ENCODE measurements around the gene ZNF473.
A peak's percentile ranks its signal among the peaks of the same experiment; 100 is the strongest.
"Not testable (repeated sequence)": the region's sequence is repeated elsewhere in the genome, so short reads cannot be mapped to it uniquely, and the experiment has no call there.

Gene ZNF473

DNA sequence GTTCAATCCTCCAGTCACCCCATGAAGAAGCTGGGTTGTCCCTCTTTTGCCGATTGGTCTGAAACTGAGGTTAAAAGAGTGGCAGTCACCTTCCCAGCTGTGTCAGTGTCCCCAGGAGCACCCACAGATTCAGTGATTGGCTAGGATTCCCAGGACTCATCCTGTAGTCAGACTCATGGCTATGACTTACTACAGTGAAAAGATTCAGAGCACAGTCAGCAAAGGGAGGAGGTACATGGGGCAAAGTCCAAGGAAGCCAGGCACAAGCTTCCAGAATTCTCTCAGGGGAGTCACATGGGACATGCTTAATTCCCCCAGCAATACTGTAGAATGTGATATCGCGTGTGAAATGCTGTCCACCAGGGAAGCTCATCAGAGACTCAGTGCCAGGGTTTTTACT, 14.2 kb downstream of the ZNF473 start:
- H3K9ac ChIP-seq (ENCODE audit: low read depth, low read length), result no peak overlapping the region
- H3K4me3 ChIP-seq (ENCODE audit: low read length), result no peak overlapping the region
- H3K36me3 ChIP-seq (ENCODE audit: insufficient read depth, low read length), result peaks cover 80% of the 10 kb centered on the region
- H3K4me1 ChIP-seq (ENCODE audit: control insufficient read depth, insufficient read depth, low read length), result no peaks in the 10 kb centered on the region
- no peak overlapping the region for H3K4me2 ChIP-seq (ENCODE audit: low read length)
- no peaks in the 10 kb centered on the region for H3K27me3 ChIP-seq (ENCODE audit: control insufficient read depth, insufficient read depth, low read length)
- peaks cover 11% of the 10 kb centered on the region for H3K9me3 ChIP-seq (replicated peaks; ENCODE audit: low read length)

DNA sequence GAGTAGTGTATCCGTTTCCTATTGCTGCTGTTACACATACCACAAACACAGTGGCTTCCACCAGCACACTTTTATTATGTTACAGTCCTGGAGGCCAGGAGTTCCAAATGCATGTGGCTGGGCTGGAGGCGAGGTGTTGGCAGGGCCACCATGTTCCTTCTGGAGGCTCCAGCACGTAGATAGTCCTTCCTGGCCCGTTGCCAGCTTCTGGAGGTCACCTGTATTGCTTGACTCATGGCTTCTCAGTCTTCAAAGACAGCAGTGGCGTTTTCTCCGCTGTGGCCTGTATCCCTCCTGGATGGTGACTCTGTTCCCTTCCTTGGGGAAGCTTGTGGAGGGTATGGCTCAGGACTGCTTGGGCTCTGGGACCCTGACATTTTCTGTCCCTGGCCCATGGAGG, 15.2 kb downstream of the ZNF473 start:
- no peak overlapping the region for H3K4me2 ChIP-seq (ENCODE audit: low read length)
- H3K4me1 ChIP-seq (ENCODE audit: control insufficient read depth, insufficient read depth, low read length), result no peaks in the 10 kb centered on the region
- no peak overlapping the region for H3K4me3 ChIP-seq (ENCODE audit: low read length)
- no peak overlapping the region for H3K9ac ChIP-seq (ENCODE audit: low read depth, low read length)
- no peaks in the 10 kb centered on the region for H3K27me3 ChIP-seq (ENCODE audit: control insufficient read depth, insufficient read depth, low read length)
- peaks cover 81% of the 10 kb centered on the region for H3K36me3 ChIP-seq (ENCODE audit: insufficient read depth, low read length)
- peaks cover 21% of the 10 kb centered on the region for H3K9me3 ChIP-seq (replicated peaks; ENCODE audit: low read length)

DNA sequence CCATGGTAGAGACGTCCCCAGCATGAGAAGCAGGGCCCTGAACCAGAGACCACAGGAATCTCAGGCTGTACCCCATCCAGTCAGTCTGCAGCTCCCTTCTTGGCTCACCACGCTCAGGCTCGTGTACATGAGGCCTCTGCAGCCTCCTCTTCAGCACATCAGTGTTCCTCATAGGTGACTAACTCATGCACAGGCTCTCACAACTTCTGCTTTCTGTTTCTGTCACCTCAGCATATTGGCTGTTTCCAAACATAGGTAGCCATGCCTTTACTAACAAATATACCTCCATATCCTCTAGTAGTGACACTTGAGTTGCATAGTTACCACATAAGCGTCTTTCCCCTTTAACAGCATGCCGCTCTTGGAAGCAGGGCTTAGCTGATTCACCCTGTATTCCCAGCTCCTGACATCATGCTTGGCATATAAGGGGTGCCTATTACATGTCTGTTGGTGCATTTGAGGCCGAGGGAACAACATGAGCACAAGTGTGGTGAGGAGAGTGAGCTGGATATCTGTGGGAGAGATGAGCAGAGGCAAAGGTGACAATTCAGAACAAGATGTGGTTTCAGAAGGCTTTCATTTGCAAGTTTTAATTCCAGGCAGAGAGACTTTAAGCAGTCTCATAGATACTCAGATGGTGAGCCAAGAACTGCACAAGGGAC, 16.7 kb downstream of the ZNF473 start:
- peaks cover 34% of the 10 kb centered on the region for H3K9me3 ChIP-seq (replicated peaks; ENCODE audit: low read length)
- no peak overlapping the region for H3K4me2 ChIP-seq (ENCODE audit: low read length)
- H3K4me3 ChIP-seq (ENCODE audit: low read length), result no peak overlapping the region
- H3K27me3 ChIP-seq (ENCODE audit: control insufficient read depth, insufficient read depth, low read length), result no peaks in the 10 kb centered on the region
- H3K9ac ChIP-seq (ENCODE audit: low read depth, low read length), result no peak overlapping the region
- H3K36me3 ChIP-seq (ENCODE audit: insufficient read depth, low read length), result peaks cover 89% of the 10 kb centered on the region
- H3K4me1 ChIP-seq (ENCODE audit: control insufficient read depth, insufficient read depth, low read length), result no peaks in the 10 kb centered on the region

DNA sequence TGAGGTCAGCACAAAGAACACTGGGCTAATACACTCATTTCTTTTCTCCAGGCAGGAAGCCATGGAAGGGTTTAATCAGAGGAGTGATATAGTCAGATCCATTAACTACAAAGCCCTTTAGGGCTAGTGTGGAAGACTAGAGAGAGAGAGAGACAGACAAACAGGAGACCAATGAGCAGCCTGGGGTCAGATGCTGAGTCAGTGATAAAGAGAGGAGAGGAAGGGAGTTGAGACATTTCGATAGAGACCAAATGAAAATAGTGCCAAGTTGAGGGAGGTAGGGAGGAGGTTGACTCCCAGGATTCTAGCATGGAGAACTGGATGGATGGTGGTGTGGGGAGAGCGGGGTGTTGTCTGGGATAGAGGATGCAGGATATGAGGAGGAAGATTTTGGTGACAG, 18.2 kb downstream of the ZNF473 start:
- H3K4me2 ChIP-seq (ENCODE audit: low read length), result no peak overlapping the region
- no peaks in the 10 kb centered on the region for H3K4me1 ChIP-seq (ENCODE audit: control insufficient read depth, insufficient read depth, low read length)
- peaks cover 41% of the 10 kb centered on the region for H3K9me3 ChIP-seq (replicated peaks; ENCODE audit: low read length)
- H3K36me3 ChIP-seq (ENCODE audit: insufficient read depth, low read length), result peaks cover 90% of the 10 kb centered on the region
- H3K27me3 ChIP-seq (ENCODE audit: control insufficient read depth, insufficient read depth, low read length), result no peaks in the 10 kb centered on the region
- no peak overlapping the region for H3K4me3 ChIP-seq (ENCODE audit: low read length)
- no peak overlapping the region for H3K9ac ChIP-seq (ENCODE audit: low read depth, low read length)

DNA sequence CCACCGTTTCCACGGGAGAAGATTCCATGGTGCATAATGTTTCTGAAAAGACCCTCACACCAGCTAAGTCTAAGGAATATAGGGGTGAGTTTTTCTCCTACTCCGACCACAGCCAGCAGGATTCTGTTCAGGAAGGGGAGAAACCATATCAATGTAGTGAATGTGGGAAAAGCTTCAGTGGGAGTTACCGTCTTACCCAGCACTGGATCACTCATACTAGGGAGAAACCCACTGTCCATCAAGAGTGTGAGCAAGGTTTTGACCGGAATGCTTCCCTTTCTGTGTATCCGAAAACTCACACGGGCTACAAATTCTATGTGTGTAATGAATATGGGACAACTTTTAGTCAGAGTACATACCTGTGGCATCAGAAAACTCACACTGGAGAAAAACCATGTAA, 19.1 kb downstream of the ZNF473 start:
- Histone ChIP-seq H3K36me3 (ENCODE audit: insufficient read depth, low read length) (peaks cover 81% of the 10 kb centered on the region), H3K27me3 (ENCODE audit: control insufficient read depth, insufficient read depth, low read length) (no peaks in the 10 kb centered on the region), H3K4me3 (ENCODE audit: low read length) (no peak overlapping the region), H3K9ac (ENCODE audit: low read depth, low read length) (no peak overlapping the region), H3K9me3 (replicated peaks; ENCODE audit: low read length) (peaks cover 41% of the 10 kb centered on the region), H3K4me1 (ENCODE audit: control insufficient read depth, insufficient read depth, low read length) (peaks cover under 1% of the 10 kb centered on the region), H3K4me2 (ENCODE audit: low read length) (no peak overlapping the region)

DNA sequence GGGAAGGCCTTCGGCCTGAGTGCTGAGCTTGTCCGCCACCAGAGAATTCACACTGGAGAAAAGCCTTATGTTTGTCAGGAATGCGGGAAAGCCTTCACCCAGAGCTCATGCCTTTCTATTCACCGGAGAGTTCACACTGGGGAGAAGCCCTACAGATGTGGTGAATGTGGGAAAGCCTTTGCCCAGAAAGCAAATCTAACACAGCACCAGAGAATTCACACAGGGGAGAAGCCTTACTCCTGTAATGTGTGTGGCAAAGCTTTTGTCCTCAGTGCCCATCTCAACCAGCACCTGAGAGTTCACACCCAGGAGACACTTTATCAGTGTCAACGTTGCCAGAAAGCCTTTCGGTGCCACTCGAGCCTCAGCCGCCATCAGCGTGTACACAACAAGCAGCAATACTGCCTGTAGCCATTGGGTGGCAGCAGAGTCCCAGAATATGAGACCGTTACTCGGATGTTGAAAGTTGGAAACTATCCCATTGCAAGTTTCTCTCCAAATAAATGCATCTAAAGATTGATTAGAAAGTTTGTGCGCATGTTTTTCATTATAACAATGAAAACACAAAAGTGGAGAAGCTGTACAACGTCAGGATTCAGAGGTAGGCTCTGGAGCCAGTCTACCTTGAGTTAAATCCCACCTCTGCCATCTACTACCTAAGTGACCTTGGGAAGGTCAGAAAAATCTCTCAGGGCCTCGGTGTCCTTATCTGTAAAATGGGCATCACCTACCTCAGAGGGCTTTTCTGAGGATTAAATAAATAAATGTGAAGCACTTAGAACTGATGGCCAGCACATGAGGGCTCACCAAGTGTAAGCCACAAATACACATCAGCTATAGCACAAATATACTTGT, 21.1 kb downstream of the ZNF473 start:
- Histone ChIP-seq H3K9ac (ENCODE audit: low read depth, low read length) (no peak overlapping the region), H3K4me1 (ENCODE audit: control insufficient read depth, insufficient read depth, low read length) (peaks cover 4% of the 10 kb centered on the region), H3K9me3 (replicated peaks; ENCODE audit: low read length) (peaks cover 41% of the 10 kb centered on the region), H3K36me3 (ENCODE audit: insufficient read depth, low read length) (peaks cover 61% of the 10 kb centered on the region), H3K4me3 (ENCODE audit: low read length) (no peak overlapping the region), H3K4me2 (ENCODE audit: low read length) (no peak overlapping the region), H3K27me3 (ENCODE audit: control insufficient read depth, insufficient read depth, low read length) (no peaks in the 10 kb centered on the region)

DNA sequence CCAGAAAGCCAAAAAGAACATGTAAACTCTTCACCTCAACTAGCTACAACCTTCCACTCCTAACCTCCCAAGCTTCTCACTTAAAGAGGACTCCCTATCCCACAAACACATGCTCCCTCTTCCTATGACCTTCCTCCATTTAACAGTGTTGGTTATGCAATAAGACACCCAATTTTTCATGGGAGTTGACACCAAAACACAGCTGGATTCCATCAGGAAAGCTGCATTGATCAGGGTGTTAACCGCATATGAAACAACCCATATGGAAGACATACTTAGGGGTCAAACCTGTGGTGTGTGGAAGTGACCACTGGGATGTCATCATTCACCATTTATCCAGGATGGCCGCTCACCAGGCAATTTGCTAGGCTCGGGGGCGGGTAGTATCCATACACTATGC, 21.9 kb downstream of the ZNF473 start:
- Histone ChIP-seq H3K4me1 (ENCODE audit: control insufficient read depth, insufficient read depth, low read length) (peaks cover 4% of the 10 kb centered on the region), H3K27me3 (ENCODE audit: control insufficient read depth, insufficient read depth, low read length) (no peaks in the 10 kb centered on the region), H3K4me2 (ENCODE audit: low read length) (no peak overlapping the region), H3K4me3 (ENCODE audit: low read length) (no peak overlapping the region), H3K36me3 (ENCODE audit: insufficient read depth, low read length) (peaks cover 53% of the 10 kb centered on the region), H3K9ac (ENCODE audit: low read depth, low read length) (no peak overlapping the region), H3K9me3 (replicated peaks; ENCODE audit: low read length) (peaks cover 41% of the 10 kb centered on the region)

DNA sequence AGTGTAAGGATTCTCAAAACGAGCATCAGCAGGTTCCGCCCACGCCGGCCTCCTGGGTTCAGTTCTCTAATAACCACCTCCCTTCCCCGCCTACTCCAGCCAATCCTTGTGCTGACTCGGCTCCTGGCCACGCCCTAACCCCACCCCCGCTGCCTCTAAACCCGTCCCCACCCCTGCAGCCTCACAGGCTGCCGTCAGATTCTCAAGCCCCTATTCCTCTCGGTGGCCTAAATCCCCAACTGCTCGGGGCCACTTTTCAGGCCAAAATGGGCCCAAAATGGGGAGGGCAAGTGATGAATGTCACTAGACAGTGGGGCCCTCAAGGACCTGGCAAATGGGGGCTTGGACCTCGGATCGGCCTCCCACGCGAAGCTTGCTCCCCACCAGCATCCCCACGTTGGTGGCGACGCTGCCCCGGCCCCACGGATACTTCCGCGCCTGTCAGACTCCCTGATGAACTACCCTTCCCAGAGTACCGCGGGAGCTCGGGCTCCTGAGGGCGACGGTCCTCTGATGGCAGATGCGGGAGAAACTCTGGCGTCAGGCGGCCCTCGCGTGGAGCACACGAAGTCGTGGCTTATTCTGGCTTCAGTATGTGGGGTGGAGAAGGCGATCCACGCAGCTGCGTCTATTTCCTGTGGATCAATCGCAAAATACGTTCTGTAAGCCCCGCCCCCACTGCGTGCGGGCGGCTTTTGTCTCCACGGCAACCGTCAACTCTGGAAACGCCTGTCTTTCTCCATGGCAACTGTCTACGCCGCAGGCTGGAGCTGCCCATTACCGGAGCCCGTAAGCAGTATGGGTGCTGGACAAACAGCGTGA, 24.8 kb downstream of the ZNF473 start:
- H3K36me3 ChIP-seq (ENCODE audit: insufficient read depth, low read length), result peaks cover 27% of the 10 kb centered on the region
- peaks cover 24% of the 10 kb centered on the region for H3K9me3 ChIP-seq (replicated peaks; ENCODE audit: low read length)
- peak overlapping the region; percentile 89 for H3K4me2 ChIP-seq (ENCODE audit: low read length)
- H3K27me3 ChIP-seq (ENCODE audit: control insufficient read depth, insufficient read depth, low read length), result no peaks in the 10 kb centered on the region
- H3K4me3 ChIP-seq (ENCODE audit: low read length), result peak overlapping the region; percentile 70
- H3K4me1 ChIP-seq (ENCODE audit: control insufficient read depth, insufficient read depth, low read length), result peaks cover 4% of the 10 kb centered on the region
- H3K9ac ChIP-seq (ENCODE audit: low read depth, low read length), result peak overlapping the region; percentile 63

DNA sequence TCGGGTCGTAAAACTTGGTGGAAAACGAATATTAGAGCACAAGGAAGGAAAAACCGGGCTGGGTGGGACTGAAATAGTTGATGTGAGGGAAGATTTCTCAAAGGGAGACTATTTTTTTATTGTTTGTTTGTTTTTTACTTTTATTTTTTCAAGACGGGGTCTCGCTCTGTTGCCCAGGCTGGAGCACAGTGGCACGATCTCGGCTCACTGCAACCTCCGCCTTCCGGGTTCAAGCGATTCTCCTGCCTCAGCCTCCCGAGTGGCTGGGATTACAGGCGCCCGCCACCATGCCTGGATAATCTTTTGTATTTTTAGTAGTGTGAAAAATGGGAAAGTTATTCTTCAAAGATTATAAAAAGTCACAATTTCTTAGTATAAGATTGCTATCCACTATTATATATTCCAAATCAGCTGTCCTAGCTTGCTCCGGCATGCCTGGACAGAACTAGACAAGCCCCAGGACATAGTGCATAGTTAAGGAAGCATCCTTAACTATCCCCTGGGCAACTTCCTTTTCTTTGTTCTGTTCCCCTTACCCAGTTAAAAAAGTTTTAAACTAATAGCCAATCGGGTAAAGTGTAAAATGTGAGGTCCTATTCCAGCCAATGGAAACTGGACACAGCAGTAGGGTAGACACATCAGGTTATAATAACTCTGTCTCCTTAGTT, 25.6 kb downstream of the ZNF473 start:
- Histone ChIP-seq H3K4me3 (ENCODE audit: low read length) (peak overlapping the region; percentile 70), H3K9me3 (replicated peaks; ENCODE audit: low read length) (peaks cover 16% of the 10 kb centered on the region), H3K4me2 (ENCODE audit: low read length) (peak overlapping the region; percentile 89), H3K36me3 (ENCODE audit: insufficient read depth, low read length) (peaks cover 19% of the 10 kb centered on the region)
- not testable (repeated sequence) for H3K9ac ChIP-seq (ENCODE audit: low read depth, low read length); H3K27me3 ChIP-seq (ENCODE audit: control insufficient read depth, insufficient read depth, low read length); H3K4me1 ChIP-seq (ENCODE audit: control insufficient read depth, insufficient read depth, low read length)

DNA sequence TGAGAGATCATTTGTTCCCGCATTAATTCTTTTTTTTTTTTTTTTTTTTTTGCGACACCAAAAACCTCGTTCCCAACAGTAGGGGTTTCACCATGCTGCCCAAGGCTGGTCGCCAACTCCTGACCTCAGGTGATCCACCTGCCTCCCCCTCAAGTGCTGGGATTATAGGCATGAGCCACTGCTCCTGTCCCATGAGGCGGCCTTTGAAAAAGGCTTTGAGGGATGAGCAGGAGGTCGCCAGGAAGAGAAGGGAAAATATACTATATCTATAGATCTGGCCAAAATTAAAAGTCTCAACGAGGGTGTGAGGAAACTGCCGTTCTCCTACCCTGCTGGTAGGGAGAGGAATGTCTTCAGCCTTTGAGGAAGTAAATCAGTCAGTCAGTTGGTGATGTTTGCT, 26.2 kb downstream of the ZNF473 start:
- H3K36me3 ChIP-seq (ENCODE audit: insufficient read depth, low read length), result peaks cover 13% of the 10 kb centered on the region
- H3K9me3 ChIP-seq (replicated peaks; ENCODE audit: low read length), result peaks cover 10% of the 10 kb centered on the region
- no peak overlapping the region for H3K4me3 ChIP-seq (ENCODE audit: low read length)
- H3K27me3 ChIP-seq (ENCODE audit: control insufficient read depth, insufficient read depth, low read length), result no peaks in the 10 kb centered on the region
- H3K9ac ChIP-seq (ENCODE audit: low read depth, low read length), result no peak overlapping the region
- peaks cover 4% of the 10 kb centered on the region for H3K4me1 ChIP-seq (ENCODE audit: control insufficient read depth, insufficient read depth, low read length)
- no peak overlapping the region for H3K4me2 ChIP-seq (ENCODE audit: low read length)

DNA sequence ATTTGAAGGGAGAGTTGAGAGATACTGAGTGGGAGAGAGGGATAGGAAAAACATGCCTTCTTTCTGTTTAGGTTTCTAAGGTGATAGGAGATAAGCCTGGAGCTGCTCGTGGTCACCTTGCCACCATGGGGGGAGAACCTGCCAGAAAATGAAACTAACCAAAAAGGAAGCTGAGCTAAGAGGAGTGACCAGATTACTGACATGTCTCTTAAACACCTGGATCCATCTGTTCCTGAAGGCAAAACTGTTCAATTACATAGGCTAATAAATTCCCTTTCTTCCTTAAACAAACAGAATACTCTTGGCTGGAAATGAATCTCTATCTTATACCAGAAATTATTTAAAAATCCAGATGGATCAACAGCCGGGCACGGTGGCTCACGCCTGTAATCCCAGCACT, 27.3 kb downstream of the ZNF473 start:
- peaks cover 3% of the 10 kb centered on the region for H3K36me3 ChIP-seq (ENCODE audit: insufficient read depth, low read length)
- no peak overlapping the region for H3K4me3 ChIP-seq (ENCODE audit: low read length)
- no peaks in the 10 kb centered on the region for H3K27me3 ChIP-seq (ENCODE audit: control insufficient read depth, insufficient read depth, low read length)
- no peak overlapping the region for H3K9ac ChIP-seq (ENCODE audit: low read depth, low read length)
- peaks cover under 1% of the 10 kb centered on the region for H3K9me3 ChIP-seq (replicated peaks; ENCODE audit: low read length)
- no peak overlapping the region for H3K4me2 ChIP-seq (ENCODE audit: low read length)
- peaks cover 4% of the 10 kb centered on the region for H3K4me1 ChIP-seq (ENCODE audit: control insufficient read depth, insufficient read depth, low read length)
